ENCODE measurements around the gene OPHN1.

The OPHN1 gene

GRCh38 chrX:68355629-68355920, 77.7 kb downstream of the OPHN1 start:
- DNase-seq, result no peak
- no peaks in the 10 kb centered on the region for H3K4me1 ChIP-seq (ENCODE audit: low read length)
- H3F3A ChIP-seq (ENCODE audit: insufficient read depth, low read length), result no peaks in the 10 kb centered on the region
- no peak overlapping the region for H2AFZ ChIP-seq (ENCODE audit: low read length)
- H4K20me1 ChIP-seq (ENCODE audit: insufficient read depth, low read length), result no peaks in the 10 kb centered on the region
- H3K36me3 ChIP-seq (replicated peaks; ENCODE audit: insufficient read depth, low read length), result no peaks in the 10 kb centered on the region
- H3K9ac ChIP-seq (ENCODE audit: low read length), result no peak overlapping the region
- no peaks in the 10 kb centered on the region for H3K9me2 ChIP-seq (replicated peaks; ENCODE audit: insufficient read depth, low read length)
- no peak overlapping the region for H3K27ac ChIP-seq (ENCODE audit: low read length)
- TF ChIP-seq EZH2phosphoT487 (IDR thresholded peaks at IDR 0.05; ENCODE audit: low read length) (no peak), CTCF (IDR thresholded peaks at IDR 0.05; ENCODE audit: low read length) (no peak), EZH2 (optimal IDR thresholded peaks at IDR 0.05; ENCODE audit: low read depth, low read length) (no peak)
- no peaks in the 10 kb centered on the region for H3K9me3 ChIP-seq (replicated peaks; ENCODE audit: insufficient read depth, low read length)
- no peaks in the 10 kb centered on the region for H3K79me2 ChIP-seq (ENCODE audit: low read length)
- H3K4me3 ChIP-seq (ENCODE audit: low read length), result no peak overlapping the region
- H3K4me2 ChIP-seq (ENCODE audit: low read depth, low read length), result no peak overlapping the region
- H3K27me3 ChIP-seq (replicated peaks; ENCODE audit: insufficient read depth, low read length), result no peaks in the 10 kb centered on the region

- Histone ChIP-seq H3K9me3 (replicated peaks; ENCODE audit: insufficient read depth, low read length) (no peaks in the 10 kb centered on the region), H3K4me2 (ENCODE audit: low read depth, low read length) (no peak overlapping the region), H3K27me3 (replicated peaks; ENCODE audit: insufficient read depth, low read length) (no peaks in the 10 kb centered on the region), H3K9ac (ENCODE audit: low read length) (no peak overlapping the region), H4K20me1 (ENCODE audit: insufficient read depth, low read length) (no peaks in the 10 kb centered on the region), H3K79me2 (ENCODE audit: low read length) (no peaks in the 10 kb centered on the region), H3K27ac (ENCODE audit: low read length) (no peak overlapping the region), H3F3A (ENCODE audit: insufficient read depth, low read length) (no peaks in the 10 kb centered on the region), H2AFZ (ENCODE audit: low read length) (no peak overlapping the region), H3K36me3 (replicated peaks; ENCODE audit: insufficient read depth, low read length) (no peaks in the 10 kb centered on the region), H3K4me1 (ENCODE audit: low read length) (no peaks in the 10 kb centered on the region), H3K4me3 (ENCODE audit: low read length) (no peak overlapping the region), H3K9me2 (replicated peaks; ENCODE audit: insufficient read depth, low read length) (no peaks in the 10 kb centered on the region)
- no peak for TF ChIP-seq EZH2phosphoT487 (IDR thresholded peaks at IDR 0.05; ENCODE audit: low read length)
- no peak for DNase-seq
Observed at GRCh38 chrX:68354879-68355628, 78.2 kb downstream of the OPHN1 start.

- Histone ChIP-seq H3K36me3 (replicated peaks; ENCODE audit: insufficient read depth, low read length) (no peaks in the 10 kb centered on the region), H3F3A (ENCODE audit: insufficient read depth, low read length) (no peaks in the 10 kb centered on the region), H2AFZ (ENCODE audit: low read length) (no peak overlapping the region), H3K27me3 (replicated peaks; ENCODE audit: insufficient read depth, low read length) (no peaks in the 10 kb centered on the region), H3K4me3 (ENCODE audit: low read length) (no peak overlapping the region), H3K4me1 (ENCODE audit: low read length) (no peaks in the 10 kb centered on the region), H4K20me1 (ENCODE audit: insufficient read depth, low read length) (no peaks in the 10 kb centered on the region), H3K4me2 (ENCODE audit: low read depth, low read length) (no peak overlapping the region), H3K27ac (ENCODE audit: low read length) (no peak overlapping the region), H3K9me3 (replicated peaks; ENCODE audit: insufficient read depth, low read length) (no peaks in the 10 kb centered on the region), H3K9ac (ENCODE audit: low read length) (no peak overlapping the region), H3K9me2 (replicated peaks; ENCODE audit: insufficient read depth, low read length) (no peaks in the 10 kb centered on the region), H3K79me2 (ENCODE audit: low read length) (no peaks in the 10 kb centered on the region)
- no peak for DNase-seq
- TF ChIP-seq EZH2phosphoT487 (IDR thresholded peaks at IDR 0.05; ENCODE audit: low read length) (no peak), EZH2 (optimal IDR thresholded peaks at IDR 0.05; ENCODE audit: low read depth, low read length) (no peak), CTCF (IDR thresholded peaks at IDR 0.05; ENCODE audit: low read length) (no peak)
Observed at GRCh38 chrX:68345025-68345424, 88.3 kb downstream of the OPHN1 start.

GRCh38 chrX:68343551-68343950, 89.7 kb downstream of the OPHN1 start:
- no peak overlapping the region for H3K27ac ChIP-seq (ENCODE audit: low read length)
- DNase-seq, result no peak
- no peak overlapping the region for H3K4me2 ChIP-seq (ENCODE audit: low read depth, low read length)
- H3K9me3 ChIP-seq (replicated peaks; ENCODE audit: insufficient read depth, low read length), result no peaks in the 10 kb centered on the region
- H3F3A ChIP-seq (ENCODE audit: insufficient read depth, low read length), result no peaks in the 10 kb centered on the region
- H3K27me3 ChIP-seq (replicated peaks; ENCODE audit: insufficient read depth, low read length), result no peaks in the 10 kb centered on the region
- no peak overlapping the region for H3K9ac ChIP-seq (ENCODE audit: low read length)
- H4K20me1 ChIP-seq (ENCODE audit: insufficient read depth, low read length), result no peaks in the 10 kb centered on the region
- H2AFZ ChIP-seq (ENCODE audit: low read length), result no peak overlapping the region
- H3K9me2 ChIP-seq (replicated peaks; ENCODE audit: insufficient read depth, low read length), result no peaks in the 10 kb centered on the region
- H3K36me3 ChIP-seq (replicated peaks; ENCODE audit: insufficient read depth, low read length), result no peaks in the 10 kb centered on the region
- TF ChIP-seq CTCF (IDR thresholded peaks at IDR 0.05; ENCODE audit: low read length) (no peak), EZH2phosphoT487 (IDR thresholded peaks at IDR 0.05; ENCODE audit: low read length) (no peak)
- H3K4me3 ChIP-seq (ENCODE audit: low read length), result no peak overlapping the region
- no peaks in the 10 kb centered on the region for H3K4me1 ChIP-seq (ENCODE audit: low read length)
- H3K79me2 ChIP-seq (ENCODE audit: low read length), result no peaks in the 10 kb centered on the region

Data from MM.1S (cell line).